Prostate gland (tissue), 2 donors: ENCODE data around the gene CAPN5. TPM values are rescaled to one million over a fixed set of nuclear protein-coding genes. Genes with fewer than 3 reads are reported as not detected.

Experiments used
- DNase-seq: peaks from one replicate; pipeline ENCODE4 v3.0.0-alpha.2; 2019; ENCODE audit warnings: low spot score
- H3K27ac ChIP-seq, 2 donors: fragments of 200-600 bp; sonication (generic); 2 replicates each; pipeline ENCODE4 v1.5.1; 2017 to 2019
- H3K27me3 ChIP-seq: fragments of 200-600 bp; sonication (generic); replicated peaks from 2 replicates; pipeline ENCODE4 v1.5.1; 2019; ENCODE audit not compliant: insufficient read depth
- H3K36me3 ChIP-seq, 2 donors: fragments of 200-600 bp; sonication (generic); 1 replicate in 1 of 2; 2 replicates in 1 of 2; pipeline versions ENCODE4 v1.5.1 to v1.8.1; 2017 to 2019
- H3K4me1 ChIP-seq: fragments of 200-600 bp; sonication (generic); replicated peaks from 2 replicates; pipeline ENCODE4 v1.5.1; 2019
- H3K4me3 ChIP-seq, 2 donors: fragments of 200-600 bp; sonication (generic); 2 replicates each; pipeline ENCODE4 v1.5.1; 2017 to 2019
- H3K9me3 ChIP-seq: fragments of 200-600 bp; sonication (generic); 2 replicates; pipeline ENCODE4 v1.5.1; 2017
- POLR2A ChIP-seq: fragments of 450-650 bp; IDR thresholded peaks from one replicate; pipeline ENCODE4 v1.6.1; 2016; ENCODE audit warnings: antibody characterized with exemption, mild to moderate bottlenecking
- POLR2AphosphoS5 ChIP-seq: sonication (generic); formaldehyde crosslinking; IDR thresholded peaks from one replicate; pipeline ENCODE4 v1.6.1; 2017; ENCODE audit warnings: antibody characterized with exemption
- WGBS: methylation state at CpG from one replicate; pipeline ENCODE4 v1.1.5; 2018; 5-methylcytosine and 5-hydroxymethylcytosine counted together
- intact Hi-C: fragments of 100-400 bp; cut with DNase I; formaldehyde crosslinking; loops from one replicate; pipeline ENCODE4 v1.14.2; 2022
- total RNA-seq, 2 donors: library from RNA; depleted of rRNA; stranded (reverse); fragments of >200 nt; gene quantifications; one replicate each; pipeline ENCODE4 v1.1.0, GENCODE V29; 2016
- TF ChIP-seq, protein P1 (sequence below), 4 experiments: fragments of 200-600 bp in 2 of 4; fragments of 450-650 bp in 2 of 4; sonication (generic) in 2 of 4; IDR thresholded peaks; 1 replicate in 3 of 4; 2 replicates in 1 of 4; pipeline ENCODE4 v1.5.1; 2016 to 2019; ENCODE audit warnings: antibody characterized with exemption in 4 of 4, mild to moderate bottlenecking in 2 of 4, moderate library complexity in 2 of 4

Gene CAPN5
- total RNA-seq, 2 donors from 2014 or later: 28.6 to 83.5 TPM

DNA sequence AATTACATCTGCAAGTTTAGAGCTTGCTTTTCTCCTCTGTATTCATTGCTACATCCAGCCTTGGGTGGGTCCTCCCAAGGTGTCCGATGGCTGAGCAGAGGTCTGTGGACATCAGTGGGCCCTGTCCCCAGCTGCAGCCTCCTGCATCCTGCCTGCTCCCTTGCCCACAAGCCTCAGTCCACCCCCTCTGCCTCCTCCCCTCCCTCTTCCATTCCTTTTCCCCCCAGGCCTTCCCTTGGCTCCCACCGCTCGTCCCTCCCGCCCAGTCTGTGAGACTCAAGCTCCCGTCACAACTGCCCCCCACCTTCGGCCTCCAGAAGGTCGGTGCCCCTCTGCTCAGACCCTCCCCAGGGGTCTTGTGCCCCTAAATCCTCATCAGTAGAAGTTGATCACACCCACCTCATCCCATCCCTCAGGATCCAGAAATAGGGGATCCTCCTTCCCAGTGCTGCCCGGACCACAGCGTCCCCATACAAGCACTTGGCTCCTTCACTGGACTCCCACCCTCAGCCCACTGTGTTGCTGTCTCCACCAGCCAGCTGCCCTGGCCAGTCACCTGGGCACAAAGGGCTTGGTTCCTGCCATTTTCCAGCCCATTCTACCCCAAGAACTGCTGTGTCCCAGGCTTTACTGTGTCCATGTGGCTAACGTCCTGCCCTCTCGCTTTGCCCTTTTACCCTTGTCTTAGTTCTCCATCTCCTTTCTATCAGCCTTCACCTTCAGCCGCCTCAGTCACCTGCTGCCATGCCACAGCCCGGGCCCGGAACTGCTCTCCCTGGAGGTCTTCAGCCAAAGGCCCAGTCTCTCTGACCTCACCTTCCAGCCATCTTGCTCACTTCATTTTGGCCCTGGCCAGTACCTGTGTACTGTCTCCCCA is 33.6 kb downstream of the CAPN5 start:
- WGBS: 93% methylated on average over 14 of the region's 14 CpGs
- Histone ChIP-seq H3K4me3 (no peak overlapping the region), H3K27ac (no peak overlapping the region), H3K36me3 (no peaks in the 10 kb centered on the region), H3K27me3 (no peaks in the 10 kb centered on the region), H3K4me1 (no peaks in the 10 kb centered on the region), H3K9me3 (no peaks in the 10 kb centered on the region)
- TF ChIP-seq POLR2A (no peak), POLR2AphosphoS5 (no peak)
- TF ChIP-seq, protein P1, sequence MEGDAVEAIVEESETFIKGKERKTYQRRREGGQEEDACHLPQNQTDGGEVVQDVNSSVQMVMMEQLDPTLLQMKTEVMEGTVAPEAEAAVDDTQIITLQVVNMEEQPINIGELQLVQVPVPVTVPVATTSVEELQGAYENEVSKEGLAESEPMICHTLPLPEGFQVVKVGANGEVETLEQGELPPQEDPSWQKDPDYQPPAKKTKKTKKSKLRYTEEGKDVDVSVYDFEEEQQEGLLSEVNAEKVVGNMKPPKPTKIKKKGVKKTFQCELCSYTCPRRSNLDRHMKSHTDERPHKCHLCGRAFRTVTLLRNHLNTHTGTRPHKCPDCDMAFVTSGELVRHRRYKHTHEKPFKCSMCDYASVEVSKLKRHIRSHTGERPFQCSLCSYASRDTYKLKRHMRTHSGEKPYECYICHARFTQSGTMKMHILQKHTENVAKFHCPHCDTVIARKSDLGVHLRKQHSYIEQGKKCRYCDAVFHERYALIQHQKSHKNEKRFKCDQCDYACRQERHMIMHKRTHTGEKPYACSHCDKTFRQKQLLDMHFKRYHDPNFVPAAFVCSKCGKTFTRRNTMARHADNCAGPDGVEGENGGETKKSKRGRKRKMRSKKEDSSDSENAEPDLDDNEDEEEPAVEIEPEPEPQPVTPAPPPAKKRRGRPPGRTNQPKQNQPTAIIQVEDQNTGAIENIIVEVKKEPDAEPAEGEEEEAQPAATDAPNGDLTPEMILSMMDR (IDR thresholded peaks at IDR 0.05): no peak
- DNase-seq: no peak
- intact Hi-C loops: no loop called here

DNA sequence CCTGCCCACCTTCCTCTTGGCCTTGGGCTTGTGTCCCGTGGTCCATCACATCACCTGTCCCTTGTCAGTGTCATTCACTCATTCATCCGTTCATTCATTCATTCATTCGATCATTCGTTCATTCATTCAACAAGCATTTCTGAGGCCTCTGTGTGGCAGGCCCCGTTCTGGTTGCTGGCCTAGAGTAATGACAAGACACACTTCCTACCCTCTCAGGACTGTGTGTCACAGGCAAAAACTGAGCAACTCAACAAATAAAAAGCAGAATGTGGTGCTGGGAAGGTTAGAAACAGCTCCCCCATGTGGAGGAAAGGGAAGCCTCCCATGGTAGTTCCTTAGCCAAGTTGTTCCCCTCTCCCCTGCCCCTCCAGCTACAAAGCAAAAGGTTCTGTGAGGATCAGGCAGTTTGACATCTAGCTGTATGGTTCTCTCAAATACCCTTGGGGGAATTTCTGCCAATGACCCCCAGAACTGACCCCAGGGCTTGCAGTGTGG is 34.3 kb downstream of the CAPN5 start:
- Histone ChIP-seq H3K27me3 (no peaks in the 10 kb centered on the region), H3K4me3 (no peak overlapping the region), H3K36me3 (no peaks in the 10 kb centered on the region), H3K27ac (no peak overlapping the region), H3K4me1 (no peaks in the 10 kb centered on the region), H3K9me3 (no peaks in the 10 kb centered on the region)
- TF ChIP-seq, protein P1 (IDR thresholded peaks at IDR 0.05): peak in 1 of 4 experiments; percentile 19
- no peak for TF ChIP-seq POLR2A
- 91% methylated on average over 5 of the region's 5 CpGs for WGBS
- no peak for DNase-seq
- intact Hi-C loops: no loop called here

DNA sequence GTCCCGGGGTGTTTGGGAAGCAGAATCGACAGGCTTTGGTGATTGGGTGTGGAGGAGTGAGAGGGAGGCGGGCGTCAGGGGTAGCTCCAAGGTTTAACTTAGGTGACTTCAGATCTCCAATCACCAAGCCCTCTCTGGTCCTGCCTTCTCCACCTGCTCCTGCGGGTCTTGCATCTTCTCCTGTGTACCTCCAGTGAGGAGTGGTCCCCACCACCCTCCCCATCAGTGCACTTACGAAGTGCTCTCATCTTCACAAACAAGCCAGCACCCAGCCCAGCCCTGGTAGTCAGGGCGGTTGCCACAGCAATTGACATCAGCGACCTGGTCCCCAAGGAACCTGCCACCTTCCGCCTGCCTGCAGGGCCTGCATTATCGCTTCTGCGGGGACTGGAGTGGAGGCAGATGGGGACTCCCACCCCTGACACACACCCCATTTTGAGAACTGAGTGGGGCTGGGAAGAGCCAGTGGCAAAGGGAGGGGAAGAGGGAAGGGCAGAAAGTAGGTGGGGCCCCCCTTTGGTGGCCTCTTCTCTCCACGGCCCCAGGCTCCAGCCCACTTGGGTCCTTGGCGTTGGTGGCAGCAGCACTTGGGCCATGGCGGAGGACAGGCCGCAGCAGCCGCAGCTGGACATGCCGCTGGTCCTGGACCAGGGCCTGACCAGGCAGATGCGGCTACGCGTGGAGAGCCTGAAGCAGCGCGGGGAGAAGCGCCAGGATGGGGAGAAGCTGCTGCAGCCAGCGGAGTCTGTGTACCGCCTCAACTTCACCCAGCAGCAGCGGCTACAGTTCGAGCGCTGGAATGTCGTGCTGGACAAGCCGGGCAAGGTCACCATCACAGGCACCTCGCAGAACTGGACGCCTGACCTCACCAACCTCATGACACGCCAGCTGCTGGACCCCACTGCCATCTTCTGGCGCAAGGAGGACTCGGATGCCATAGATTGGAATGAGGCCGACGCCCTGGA is 35.8 kb downstream of the CAPN5 start, which contains the start of gene OMP:
Gene OMP (plus strand): TSS at position 595 of the 965 bp plus-strand sequence. CDS start 0 bp downstream, at position 595.
- 90% methylated on average over 19 of the region's 37 CpGs for WGBS
- no peak within 1 kb of the TSS for H3K4me3 ChIP-seq
- intact Hi-C loops: no loop called here
- no peaks in the 10 kb centered on the region for H3K9me3 ChIP-seq
- no peak within 1 kb of the TSS for H3K27ac ChIP-seq
- no peaks in the 10 kb centered on the region for H3K27me3 ChIP-seq
- TF ChIP-seq POLR2A (no peak), POLR2AphosphoS5 (no peak)
- TF ChIP-seq, protein P1 (IDR thresholded peaks at IDR 0.05): no peak
- no peak for DNase-seq
- no peaks in the 10 kb centered on the region for H3K4me1 ChIP-seq
- no peaks in the 10 kb centered on the region for H3K36me3 ChIP-seq

DNA sequence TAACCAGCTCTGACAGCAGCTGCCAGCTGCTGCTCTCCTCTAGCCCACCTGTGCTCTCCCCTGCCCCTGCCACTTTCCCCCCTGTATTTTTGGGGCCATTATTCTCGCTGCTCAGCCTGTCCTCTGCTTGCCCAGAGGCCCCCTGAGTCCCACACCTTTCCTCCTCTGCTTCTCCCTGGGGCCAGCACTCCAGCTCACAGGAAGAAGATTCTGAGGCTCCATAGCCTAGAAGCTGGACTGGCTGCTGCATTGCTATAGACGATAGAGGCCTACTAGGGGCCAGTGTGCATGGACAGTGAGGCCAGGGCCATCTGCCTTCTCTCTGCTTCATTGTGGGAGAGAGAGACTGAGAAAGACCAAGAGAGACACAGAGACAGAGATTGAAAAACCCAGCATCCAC is 36.5 kb downstream of the CAPN5 start:
- no peaks in the 10 kb centered on the region for H3K36me3 ChIP-seq
- no peak for DNase-seq
- H3K4me3 ChIP-seq: no peak overlapping the region
- H3K9me3 ChIP-seq: no peaks in the 10 kb centered on the region
- 83% methylated on average over 2 of the region's 2 CpGs for WGBS
- H3K27me3 ChIP-seq: no peaks in the 10 kb centered on the region
- H3K27ac ChIP-seq: no peak overlapping the region
- no peaks in the 10 kb centered on the region for H3K4me1 ChIP-seq
- intact Hi-C loops: no loop called here
- TF ChIP-seq, protein P1 (IDR thresholded peaks at IDR 0.05): no peak
- TF ChIP-seq POLR2A (no peak), POLR2AphosphoS5 (no peak)
